ENCODE results near the gene CHL1. TPM values are rescaled to one million over a fixed set of nuclear protein-coding genes. Genes with fewer than 3 reads are reported as not detected.

Gene CHL1
- total and polyA plus RNA-seq, 2 donors (not counting 1 experiment from before 2014, with no cell fraction given) = 6.2 to 18.0 TPM

DNA sequence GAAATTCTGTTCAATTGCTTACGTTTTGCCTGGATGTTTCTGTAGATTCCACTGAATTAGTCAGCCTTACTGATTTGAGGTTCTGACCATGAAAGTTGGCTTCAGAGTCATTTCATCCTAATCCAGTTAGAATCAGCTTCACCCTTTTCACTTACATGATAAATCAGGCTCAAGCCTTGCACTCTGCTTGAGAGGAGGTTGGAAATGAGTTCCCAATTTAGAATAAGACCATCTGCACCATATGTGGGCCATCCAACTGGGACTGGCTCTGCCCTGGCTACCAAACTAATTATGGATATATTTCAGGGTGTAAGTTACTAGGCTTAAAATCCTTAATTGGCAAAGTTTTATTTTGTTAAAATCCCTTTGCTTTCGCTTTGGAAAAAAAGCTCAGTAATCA, 255.7 kb downstream of the CHL1 start:
- Histone ChIP-seq H3K9me3 (ENCODE audit: control extremely low read depth in 1 of 3, control insufficient read depth in 2 of 3, insufficient read depth in 1 of 3, low read length in 2 of 3) (no peaks in the 10 kb centered on the region), H3K4me3 (ENCODE audit: control extremely low read depth in 1 of 5, extremely low read depth in 1 of 5, insufficient read depth in 1 of 5, low read depth in 2 of 5, low read length in 4 of 5) (no peak overlapping the region), H4K20me1 (ENCODE audit: control insufficient read depth, insufficient read depth, low read length, poor library complexity, severe bottlenecking) (no peaks in the 10 kb centered on the region), H3K4me2 (replicated peaks; ENCODE audit: low read depth, low read length, poor library complexity, severe bottlenecking) (no peak overlapping the region), H3K36me3 (replicated peaks in 1 of 2; ENCODE audit: control extremely low read depth in 1 of 2, control insufficient read depth in 1 of 2, extremely low read depth in 1 of 2, insufficient read depth in 2 of 2, low read length in 1 of 2) (no peaks in the 10 kb centered on the region), H3K4me1 (ENCODE audit: control insufficient read depth in 2 of 2, insufficient read depth in 2 of 2, low read length in 2 of 2) (no peaks in the 10 kb centered on the region), H3K27ac (ENCODE audit: low read length in 2 of 2) (no peak overlapping the region), H2AFZ (ENCODE audit: insufficient read depth, low read depth, low read length, poor library complexity, severe bottlenecking) (no peak overlapping the region), H3K27me3 (replicated peaks in 1 of 4; ENCODE audit: control extremely low read depth in 1 of 4, control insufficient read depth in 3 of 4, insufficient read depth in 4 of 4, low read length in 3 of 4) (no peaks in the 10 kb centered on the region), H3K79me2 (ENCODE audit: control insufficient read depth, insufficient read depth, low read length) (no peaks in the 10 kb centered on the region), H3K9ac (ENCODE audit: low read length) (no peak overlapping the region)
- H3K27ac Mint-ChIP-seq = no peak overlapping the region
- DNase-seq (no peak), ATAC-seq (ENCODE audit: low read depth) (no peak)
- intact Hi-C loops (cut with micrococcal nuclease) = no loop called here
- no peaks in the 10 kb centered on the region for H3K9me3 Mint-ChIP-seq (ENCODE audit: insufficient read depth)
- no peak overlapping the region for H3K4me3 Mint-ChIP-seq
- POLR2A ChIA-PET = no interaction called here
- H3K4me1 Mint-ChIP-seq = no peaks in the 10 kb centered on the region
- no peaks in the 10 kb centered on the region for H3K27me3 Mint-ChIP-seq
- WGBS (ENCODE audit: insufficient coverage) = 83% methylated on average over 1 of the region's 2 CpGs
- TF ChIP-seq EZH2 (IDR thresholded peaks at IDR 0.05; ENCODE audit: borderline replicate concordance, insufficient read depth, low read depth, low read length, poor library complexity, severe bottlenecking) = no peak
- no peak for TF ChIP-seq CTCF (IDR thresholded peaks at IDR 0.05)
- CTCF ChIA-PET = no interaction called here

DNA sequence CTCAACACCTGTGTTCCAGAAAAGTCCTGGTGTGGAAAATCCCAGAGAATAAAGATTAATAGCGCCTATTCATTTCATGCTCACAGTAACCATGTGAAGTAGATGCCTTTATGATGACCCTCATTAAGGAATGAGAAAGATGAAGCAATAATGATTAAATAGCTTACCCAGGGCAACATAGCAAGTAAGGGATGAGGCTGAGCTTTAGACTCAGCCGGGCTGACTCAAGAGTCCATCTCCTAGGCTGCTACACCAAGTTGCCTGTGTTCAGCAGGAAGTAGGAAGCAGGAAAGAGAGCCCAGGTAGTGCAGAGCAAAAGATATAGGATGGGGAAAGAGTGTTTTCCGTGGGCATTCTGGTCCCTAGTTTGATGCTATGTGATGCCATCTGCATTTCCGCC, 256.5 kb downstream of the CHL1 start:
- Histone ChIP-seq H3K9ac (ENCODE audit: low read length) (no peak overlapping the region), H3K79me2 (ENCODE audit: control insufficient read depth, insufficient read depth, low read length) (no peaks in the 10 kb centered on the region), H3K27me3 (replicated peaks in 1 of 4; ENCODE audit: control extremely low read depth in 1 of 4, control insufficient read depth in 3 of 4, insufficient read depth in 4 of 4, low read length in 3 of 4) (no peaks in the 10 kb centered on the region), H3K4me1 (ENCODE audit: control insufficient read depth in 2 of 2, insufficient read depth in 2 of 2, low read length in 2 of 2) (no peaks in the 10 kb centered on the region), H3K36me3 (replicated peaks in 1 of 2; ENCODE audit: control extremely low read depth in 1 of 2, control insufficient read depth in 1 of 2, extremely low read depth in 1 of 2, insufficient read depth in 2 of 2, low read length in 1 of 2) (no peaks in the 10 kb centered on the region), H3K4me3 (ENCODE audit: control extremely low read depth in 1 of 5, extremely low read depth in 1 of 5, insufficient read depth in 1 of 5, low read depth in 2 of 5, low read length in 4 of 5) (no peak overlapping the region), H3K4me2 (replicated peaks; ENCODE audit: low read depth, low read length, poor library complexity, severe bottlenecking) (no peak overlapping the region), H3K27ac (ENCODE audit: low read length in 2 of 2) (no peak overlapping the region), H2AFZ (ENCODE audit: insufficient read depth, low read depth, low read length, poor library complexity, severe bottlenecking) (no peak overlapping the region), H3K9me3 (ENCODE audit: control extremely low read depth in 1 of 3, control insufficient read depth in 2 of 3, insufficient read depth in 1 of 3, low read length in 2 of 3) (no peaks in the 10 kb centered on the region), H4K20me1 (ENCODE audit: control insufficient read depth, insufficient read depth, low read length, poor library complexity, severe bottlenecking) (no peaks in the 10 kb centered on the region)
- ChIA-PET POLR2A (no interaction called here), CTCF (no interaction called here)
- intact Hi-C loops (cut with micrococcal nuclease) = no loop called here
- ATAC-seq (ENCODE audit: low read depth) (no peak), DNase-seq (no peak)
- H3K4me1 Mint-ChIP-seq = no peaks in the 10 kb centered on the region
- 70% methylated on average over 1 of the region's 4 CpGs for WGBS (ENCODE audit: insufficient coverage)
- no peak overlapping the region for H3K27ac Mint-ChIP-seq
- no peak overlapping the region for H3K4me3 Mint-ChIP-seq
- TF ChIP-seq CTCF (IDR thresholded peaks at IDR 0.05) = no peak
- no peak for TF ChIP-seq EZH2 (IDR thresholded peaks at IDR 0.05; ENCODE audit: borderline replicate concordance, insufficient read depth, low read depth, low read length, poor library complexity, severe bottlenecking)
- H3K9me3 Mint-ChIP-seq (ENCODE audit: insufficient read depth) = no peaks in the 10 kb centered on the region
- no peaks in the 10 kb centered on the region for H3K27me3 Mint-ChIP-seq
